Epithelial cell of prostate (primary cell): ENCODE measurements around the gene TCF15.

Experiments used
- DNase-seq: peaks from one replicate; pipeline ENCODE4 v3.0.0-alpha.2; 2011; ENCODE audit warnings: low read depth, low spot score
- H3K27ac ChIP-seq: fragments of 450-650 bp; 2 replicates; pipeline ENCODE4 v1.5.1; 2017; ENCODE audit warnings: mild to moderate bottlenecking

TCF15 gene

DNA sequence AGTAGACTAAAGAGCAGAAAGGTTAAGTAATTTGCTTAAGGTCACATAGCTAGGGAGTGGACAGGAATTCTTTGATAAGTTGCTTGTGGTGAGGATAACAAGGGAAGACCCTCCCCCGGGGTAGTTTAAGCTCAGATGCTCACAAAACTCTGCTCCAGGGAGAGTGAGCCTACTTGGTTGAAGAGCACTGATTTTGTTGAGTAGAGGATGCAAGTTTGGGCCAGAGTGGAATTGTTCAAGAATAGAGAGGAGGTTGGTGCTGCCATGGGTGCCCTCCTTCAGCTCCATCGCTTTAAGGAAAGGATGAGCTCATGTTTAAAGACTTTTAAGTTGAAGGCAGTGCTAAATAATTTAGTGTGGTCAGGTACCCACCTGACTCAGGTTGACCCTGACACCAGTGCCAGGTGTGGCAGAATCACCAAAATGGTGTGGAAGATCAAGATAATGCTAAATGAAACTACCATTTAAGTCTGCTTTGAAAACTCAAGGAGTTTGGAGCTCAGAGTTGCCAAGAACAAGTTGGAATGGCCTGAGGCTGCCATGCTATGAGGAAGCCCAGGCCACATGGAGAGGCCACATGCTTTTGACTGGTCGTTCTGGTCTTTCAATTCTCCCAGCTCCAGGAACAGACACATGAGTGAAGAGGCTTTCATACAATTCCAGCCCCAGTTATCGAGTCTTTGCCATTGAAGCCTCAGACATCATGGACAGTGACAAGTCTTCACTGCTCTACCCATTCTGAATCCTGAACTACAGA lies 8.0 kb upstream of the TCF15 start:
- H3K27ac ChIP-seq, result no peak overlapping the region
- no peak for DNase-seq

DNA sequence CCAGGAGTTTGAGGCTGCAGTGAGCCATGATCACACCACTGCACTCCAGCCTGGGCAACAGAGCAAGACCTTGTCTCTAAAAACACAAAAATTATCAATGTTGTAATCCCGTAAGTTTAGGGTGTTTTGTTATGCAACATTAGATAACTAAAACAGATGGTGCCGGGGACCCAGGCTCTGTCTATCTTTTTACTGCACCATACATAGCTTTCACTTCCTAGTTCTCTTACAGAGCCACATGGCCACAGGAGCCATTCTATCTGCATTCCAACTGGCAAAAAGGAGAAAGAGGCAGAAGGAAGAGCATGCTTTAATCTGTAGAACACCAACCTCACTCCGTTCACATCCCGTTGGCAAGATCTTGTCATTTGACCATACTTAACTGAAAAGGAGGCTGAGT lies 5.4 kb upstream of the TCF15 start:
- DNase-seq, result no peak
- H3K27ac ChIP-seq, result no peak overlapping the region

DNA sequence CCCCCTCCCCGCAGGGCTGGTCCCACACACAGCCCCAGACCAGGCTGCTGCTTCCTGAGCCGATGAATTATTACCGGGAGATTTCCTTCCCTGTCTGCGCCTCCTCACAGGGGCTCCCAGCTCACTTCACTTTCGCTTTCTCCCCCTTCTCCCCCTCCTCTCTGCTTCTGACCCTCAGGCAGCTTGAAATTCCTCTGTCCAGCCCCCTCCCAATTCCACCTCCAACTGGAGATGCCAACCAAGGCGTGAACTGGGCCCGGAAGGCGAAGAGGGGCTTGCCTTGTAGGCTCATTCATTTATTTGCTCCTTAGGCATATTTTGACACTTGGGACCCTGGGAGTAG lies 1.7 kb upstream of the TCF15 start:
- H3K27ac ChIP-seq, result no peak overlapping the region
- DNase-seq, result no peak

DNA sequence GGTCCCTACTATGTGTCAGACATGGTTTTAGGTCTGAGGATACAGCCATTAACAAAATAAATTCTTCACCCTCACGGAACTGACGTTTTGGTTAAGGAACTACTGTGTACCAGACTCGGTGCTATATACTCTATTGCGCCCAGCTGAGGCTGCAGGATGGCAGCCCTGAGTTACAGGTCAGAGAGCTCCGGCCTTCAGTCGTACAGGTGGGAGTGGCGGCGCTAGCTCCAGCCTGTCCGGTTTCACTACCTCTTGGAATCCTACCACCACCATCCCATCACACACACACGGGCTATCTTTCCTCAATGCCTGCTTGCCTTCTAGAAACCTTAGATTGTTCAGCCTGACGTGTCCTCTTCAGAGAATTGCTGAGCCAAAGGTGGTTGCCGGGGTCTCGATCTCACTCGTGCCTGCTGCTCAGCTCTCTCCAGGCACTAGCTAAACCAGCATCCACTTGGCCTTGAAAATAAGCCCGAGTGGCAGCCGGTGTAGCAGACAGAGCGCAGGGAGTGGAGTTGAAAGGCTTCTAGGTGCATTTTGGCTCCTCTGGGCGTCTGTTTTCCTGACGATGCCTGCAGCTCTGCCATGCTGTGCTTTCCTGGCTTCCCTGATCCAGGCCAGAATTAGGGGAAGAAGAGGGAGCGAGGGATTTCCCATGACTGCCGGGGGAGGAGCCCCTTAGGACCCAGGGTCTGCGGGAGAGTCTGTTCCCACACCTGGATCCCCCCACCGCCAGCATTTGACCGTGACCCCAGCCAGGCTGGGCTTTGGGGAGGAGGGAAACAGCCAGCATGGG lies 1.1 kb upstream of the TCF15 start:
- H3K27ac ChIP-seq, result no peak overlapping the region
- no peak for DNase-seq

DNA sequence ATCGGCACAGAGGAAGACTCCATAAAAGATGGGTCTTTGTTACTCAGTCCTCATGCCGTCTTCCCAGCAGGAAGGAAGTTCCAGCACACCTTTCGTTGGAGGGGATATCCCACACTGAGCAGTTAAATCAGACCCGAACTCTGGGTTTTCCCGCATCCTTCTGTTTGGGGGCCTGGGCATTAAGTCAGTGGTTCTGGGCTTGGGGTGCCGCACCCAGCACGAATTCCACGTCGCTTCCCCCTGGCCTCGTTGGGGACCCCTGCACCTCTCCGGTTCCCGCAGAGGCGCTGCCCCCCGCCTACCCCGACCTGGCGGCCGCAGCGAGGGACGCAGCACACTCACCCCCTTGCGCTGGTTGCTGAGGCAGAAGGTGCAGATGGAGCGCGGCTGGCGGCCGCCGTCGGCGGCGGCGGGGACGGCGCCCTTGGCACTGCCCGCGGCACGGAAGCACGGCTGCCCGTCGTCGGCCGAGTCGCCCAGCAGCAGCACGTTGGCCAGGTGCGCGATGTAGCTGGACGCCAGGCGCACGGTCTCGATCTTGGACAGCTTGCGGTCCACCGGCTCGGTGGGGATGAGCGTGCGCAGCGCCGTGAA lies 641 bp downstream of the TCF15 start:
- no peak overlapping the region for H3K27ac ChIP-seq
- DNase-seq, result no peak

DNA sequence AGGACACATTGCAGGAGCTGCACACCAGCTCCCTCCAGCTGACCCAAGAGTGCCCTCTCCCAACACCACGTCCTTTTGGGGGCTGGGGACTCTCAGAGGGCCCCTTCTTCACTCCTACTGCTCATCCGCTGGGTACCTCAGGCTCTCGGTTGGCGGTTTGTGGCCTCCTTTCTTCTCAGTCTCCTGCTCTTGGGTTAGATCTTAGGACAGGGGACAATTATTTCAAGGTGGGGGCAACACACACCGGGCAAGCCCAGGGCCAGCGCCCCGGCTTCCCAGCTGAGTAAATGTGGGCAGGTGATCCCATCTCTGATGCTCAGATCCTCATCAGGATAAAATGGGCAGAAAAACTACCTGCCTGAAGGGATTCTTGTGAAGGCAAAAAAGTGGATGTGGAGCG lies 1.1 kb downstream of the TCF15 start:
- no peak overlapping the region for H3K27ac ChIP-seq
- no peak for DNase-seq

DNA sequence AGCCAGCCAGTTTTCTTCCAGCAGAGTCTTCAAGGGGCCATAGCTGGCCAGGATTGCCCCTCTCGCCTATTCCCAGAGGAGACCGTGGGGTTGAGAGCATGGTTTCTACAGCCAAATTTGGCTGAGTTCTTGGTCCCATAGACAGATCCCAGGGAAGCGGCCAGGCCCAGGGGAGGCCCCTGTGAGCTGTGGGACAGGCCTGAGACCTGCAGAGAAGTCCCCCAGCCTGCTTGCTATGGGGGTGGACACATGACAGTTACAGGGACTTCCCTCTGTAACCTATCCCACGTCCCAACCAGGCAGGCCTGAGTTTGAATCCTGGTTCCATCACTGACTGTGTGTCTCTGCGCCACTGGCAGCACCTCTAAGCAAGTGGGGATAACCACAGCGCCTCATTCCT lies 2.6 kb downstream of the TCF15 start:
- no peak for DNase-seq
- H3K27ac ChIP-seq, result no peak overlapping the region

DNA sequence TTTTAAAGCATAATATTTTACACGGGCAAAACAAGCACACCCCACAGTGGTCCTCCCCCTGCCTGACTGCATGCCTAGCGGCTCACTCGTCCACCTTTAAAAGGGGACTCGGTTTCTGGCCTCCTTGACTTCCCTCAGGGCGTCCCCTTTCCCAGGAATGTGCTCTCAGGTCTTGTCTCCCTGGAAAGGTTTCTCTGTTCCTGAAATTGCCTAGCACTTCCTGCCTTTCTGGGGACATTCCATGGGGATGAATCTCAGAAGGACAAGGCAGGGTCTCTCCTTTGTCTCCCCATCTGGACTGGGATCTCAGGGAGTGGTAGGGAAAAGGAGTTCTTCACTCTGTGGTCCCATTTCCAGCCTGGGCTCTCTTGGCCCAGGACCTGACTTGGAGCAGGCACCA lies 4.9 kb downstream of the TCF15 start:
- H3K27ac ChIP-seq, result no peak overlapping the region
- DNase-seq, result no peak

DNA sequence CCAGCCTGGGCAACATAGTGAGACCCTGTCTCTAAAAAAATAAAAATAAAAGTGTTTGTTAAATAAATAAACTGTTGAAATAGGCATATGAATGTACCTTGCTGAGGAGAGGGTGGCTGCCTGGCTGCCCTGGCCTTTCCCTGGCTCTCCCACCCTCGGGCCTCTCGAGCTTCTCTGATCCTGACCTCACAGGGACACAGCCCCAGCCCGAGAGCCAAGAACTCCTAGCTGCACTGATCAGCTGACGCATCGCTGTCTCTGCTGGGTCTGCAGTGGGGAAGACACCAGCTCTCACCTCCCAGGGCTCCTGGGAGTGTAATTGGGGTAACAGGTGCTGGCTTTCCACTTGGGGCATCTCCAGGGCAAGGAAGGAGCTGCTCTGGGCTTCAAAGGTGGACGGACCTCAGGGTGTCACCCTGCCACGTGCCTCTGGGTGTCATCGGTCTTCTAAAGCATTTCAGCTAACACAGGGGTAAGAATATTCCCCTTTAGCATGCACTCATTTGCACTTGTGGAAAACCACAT lies 6.9 kb downstream of the TCF15 start:
- no peak for DNase-seq
- H3K27ac ChIP-seq, result no peak overlapping the region

DNA sequence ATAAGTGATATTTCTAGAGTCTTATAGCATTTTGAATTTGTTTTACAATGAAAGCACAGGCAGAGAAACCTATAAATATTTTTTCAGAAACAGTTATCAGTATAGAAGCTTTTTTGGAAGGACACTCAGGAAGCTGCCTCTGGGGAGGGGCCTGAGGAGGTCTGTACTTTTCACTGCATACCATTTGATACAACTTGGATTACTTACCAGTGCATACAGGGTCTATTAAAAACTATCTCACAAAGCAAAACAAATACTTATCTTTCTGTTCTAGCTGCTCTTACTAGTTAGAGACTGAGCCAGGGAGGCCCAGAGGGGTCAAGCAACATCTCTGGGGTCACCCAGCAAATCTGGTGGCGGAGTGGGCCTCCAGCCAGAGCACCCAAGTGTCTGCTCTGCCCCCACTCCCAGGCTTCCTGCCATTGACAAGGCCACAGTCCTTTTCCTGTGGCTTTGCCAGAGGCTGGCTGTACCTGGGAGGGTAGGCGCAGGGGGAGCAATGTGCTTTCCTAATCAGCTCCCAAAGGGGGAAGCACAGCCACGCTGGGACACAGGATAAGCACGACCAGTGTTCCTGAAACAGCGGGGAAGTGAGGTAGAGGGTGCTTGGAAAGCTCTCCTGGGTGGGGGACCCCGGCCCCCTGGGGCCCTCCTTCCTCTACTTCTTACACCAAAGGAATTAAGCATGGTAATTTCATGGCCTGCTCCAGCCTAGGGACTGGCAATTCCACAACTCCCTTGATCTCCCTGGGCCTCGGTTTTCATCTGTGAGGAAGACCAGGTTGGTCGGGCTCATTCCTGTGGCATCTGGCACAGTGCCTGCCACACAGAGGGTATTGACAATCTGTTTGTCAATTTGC lies 7.8 kb downstream of the TCF15 start:
- no peak overlapping the region for H3K27ac ChIP-seq
- no peak for DNase-seq

DNA sequence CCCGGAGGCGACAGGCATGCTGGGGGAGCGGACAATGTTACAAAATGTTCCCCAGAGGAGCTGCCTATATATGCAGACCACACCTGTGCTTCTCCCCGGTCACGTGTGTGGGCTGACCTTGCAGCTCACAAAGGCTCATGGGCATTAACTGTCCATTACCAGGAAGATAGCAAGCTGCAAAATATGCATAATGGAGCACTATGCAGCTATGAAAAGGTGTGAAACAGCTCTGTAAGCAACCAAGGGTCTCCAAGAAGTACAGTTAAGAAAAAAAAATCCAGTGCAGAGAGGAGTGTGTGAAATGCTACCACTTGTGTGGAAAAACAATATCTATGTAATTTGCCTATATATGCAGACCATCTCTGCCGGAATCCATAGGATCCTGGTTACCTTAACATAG lies 9.4 kb downstream of the TCF15 start:
- H3K27ac ChIP-seq, result no peak overlapping the region
- DNase-seq, result no peak

DNA sequence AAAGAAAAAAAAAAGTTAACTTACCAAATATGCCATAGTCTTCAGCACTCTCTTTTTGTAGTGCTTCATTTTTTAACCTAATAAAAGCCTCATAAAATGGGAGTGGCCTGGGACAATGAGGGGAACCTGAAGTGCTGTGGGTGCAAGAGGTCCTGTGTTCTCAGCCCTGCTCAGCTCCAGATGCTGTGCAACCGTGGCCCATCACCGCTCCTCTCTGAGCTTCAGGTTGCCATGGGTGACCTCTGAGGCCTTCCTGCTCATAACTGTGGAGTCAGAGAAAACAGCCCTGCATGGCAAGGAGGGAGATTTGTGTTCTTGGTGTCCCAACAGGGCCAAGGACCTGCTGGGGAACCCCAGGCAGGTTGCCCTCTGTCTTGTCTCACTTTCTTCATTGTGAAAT lies 10.0 kb downstream of the TCF15 start:
- no peak overlapping the region for H3K27ac ChIP-seq
- no peak for DNase-seq

DNA sequence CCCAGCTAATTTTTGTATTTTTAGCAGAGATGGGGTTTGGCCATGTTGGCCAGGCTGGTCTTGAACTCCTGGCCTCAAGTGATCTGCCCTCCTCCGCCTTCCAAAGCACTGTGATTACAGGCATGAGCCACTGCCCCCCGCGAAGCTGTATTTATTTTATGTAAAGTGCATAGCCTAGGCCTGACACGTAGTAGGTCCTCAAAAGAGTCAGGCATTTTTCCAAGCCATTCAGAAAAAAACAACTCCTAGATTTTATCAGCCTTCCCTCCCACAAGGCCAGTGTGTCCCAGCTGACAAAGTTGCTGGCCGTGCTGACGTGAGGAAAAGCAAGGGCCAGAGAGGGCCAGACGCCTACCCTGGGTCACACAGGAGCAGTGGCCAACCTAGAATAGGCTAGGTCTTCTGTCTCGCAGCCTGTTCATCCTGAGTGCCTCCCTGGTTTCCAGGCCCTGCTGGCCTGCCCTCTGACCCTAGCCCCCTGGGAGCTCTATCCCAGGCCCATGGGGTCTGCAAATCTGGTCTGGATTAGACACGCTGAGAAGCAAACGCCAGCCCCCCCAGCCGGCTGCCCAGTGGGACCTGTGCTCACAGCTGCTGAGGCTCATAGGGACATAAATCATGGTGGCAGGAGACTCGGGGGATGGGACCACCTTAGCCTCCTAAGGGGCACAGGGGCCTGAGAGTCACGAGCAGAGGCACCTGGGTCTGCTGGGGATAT lies 11.8 kb downstream of the TCF15 start:
- no peak for DNase-seq

DNA sequence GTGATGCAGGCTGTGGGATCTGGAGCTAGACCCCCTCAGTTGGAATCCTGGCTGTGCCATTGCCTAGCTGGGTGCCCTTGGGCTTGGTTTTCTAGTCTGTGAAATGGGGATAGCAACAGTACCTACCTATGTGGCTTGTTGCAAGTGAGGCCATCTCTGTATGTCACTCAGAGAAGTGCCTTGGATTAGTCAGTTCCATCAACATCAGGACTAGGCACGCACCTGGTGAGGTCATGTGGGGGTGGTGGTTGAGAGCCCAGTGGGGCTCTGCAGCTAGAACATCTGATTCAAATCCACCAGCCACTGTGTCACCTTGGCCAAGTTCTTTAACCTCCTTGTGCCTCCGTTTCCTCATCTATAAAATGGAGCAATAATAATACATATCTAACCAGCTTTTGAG lies 12.5 kb downstream of the TCF15 start:
- H3K27ac ChIP-seq, result no peak overlapping the region
- DNase-seq, result no peak

More for the DNA sequence above, 11.8 kb downstream of the TCF15 start:
- no peak overlapping the region for H3K27ac ChIP-seq

DNA sequence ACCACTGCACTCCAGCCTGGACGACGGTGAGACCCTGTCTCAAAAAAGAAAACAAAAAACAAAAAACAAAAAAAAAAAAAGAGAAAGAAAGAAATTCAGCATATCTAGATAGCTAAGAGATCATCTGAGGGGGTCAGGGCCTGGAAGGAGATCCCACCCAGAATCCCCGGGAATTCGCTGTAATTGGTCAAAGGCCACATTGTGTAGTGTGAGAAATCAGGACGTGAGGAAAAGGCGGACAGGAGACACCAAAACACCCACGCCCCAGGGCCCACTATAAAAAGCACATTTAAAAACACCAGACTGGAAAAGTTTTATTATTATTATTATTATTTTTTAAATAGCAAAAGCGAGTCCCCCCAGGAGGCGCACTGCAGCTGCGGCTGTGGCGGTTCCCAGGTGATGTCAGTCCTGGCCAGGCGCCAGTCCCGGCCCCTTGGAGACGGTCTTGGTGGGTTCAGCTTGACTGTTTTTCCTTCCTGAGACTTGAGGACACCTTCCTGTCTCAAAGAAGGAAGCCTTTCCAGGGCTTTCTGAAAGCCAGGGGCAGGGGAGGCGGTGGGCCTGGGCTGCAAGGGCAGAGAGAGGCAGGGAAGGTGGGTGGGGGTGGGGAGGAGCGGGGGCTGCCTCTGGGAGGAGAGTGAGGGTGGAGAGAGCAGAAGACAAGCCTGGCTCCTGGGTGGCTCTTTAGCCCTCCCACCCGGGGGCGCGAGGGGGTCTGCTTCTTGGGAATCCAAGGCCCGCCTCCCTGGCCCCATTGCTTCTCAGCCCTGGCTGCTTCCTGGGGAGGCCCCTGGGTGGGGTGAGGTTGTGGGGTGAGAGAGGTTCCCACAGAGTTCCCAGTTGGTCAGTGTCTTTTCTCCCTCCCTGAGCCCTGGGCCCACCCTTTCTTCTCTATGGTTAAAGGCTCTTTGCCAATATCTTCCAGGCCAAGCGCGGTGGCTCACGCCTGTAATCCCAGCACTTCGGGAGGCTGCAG lies 14.5 kb downstream of the TCF15 start:
- no peak for DNase-seq
- H3K27ac ChIP-seq, result no peak overlapping the region

DNA sequence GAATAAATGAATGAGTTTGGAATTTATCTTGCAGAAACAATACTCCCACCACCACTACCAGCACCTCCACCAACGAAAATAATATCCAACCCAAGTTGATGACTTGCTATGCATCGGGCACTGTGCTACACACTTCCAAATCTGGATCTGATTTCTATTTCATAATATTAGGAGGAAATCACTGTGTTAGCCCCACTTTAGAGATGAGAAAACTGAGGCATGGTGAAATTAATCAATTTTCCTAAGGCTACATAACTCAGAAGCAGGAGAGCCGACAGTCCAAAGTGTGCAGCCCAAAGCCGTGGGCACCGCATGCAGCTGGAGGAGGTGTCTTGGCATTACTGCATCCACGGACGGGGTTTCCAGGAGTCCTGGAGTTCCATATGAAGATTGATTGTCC lies 17.6 kb downstream of the TCF15 start:
- no peak overlapping the region for H3K27ac ChIP-seq
- no peak for DNase-seq

DNA sequence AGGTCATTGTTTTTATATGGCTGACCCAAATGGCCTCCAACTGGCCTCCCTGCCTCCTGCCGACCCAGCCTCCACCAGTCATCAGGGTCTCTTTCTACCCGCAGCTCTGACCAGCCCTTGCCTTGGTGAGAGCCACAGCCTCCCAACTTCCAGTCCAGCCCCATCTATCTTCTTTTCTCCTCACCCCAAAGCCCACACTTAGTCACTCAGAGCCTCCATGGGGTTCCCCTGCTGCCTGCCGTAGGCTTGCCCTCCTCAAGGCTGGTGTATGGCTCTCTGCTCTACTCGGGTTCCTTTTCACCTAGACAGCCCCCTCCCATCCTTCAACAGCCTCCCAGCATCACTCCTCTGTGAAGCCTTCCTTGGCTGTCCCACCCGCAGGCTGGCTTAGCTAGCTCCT lies 18.2 kb downstream of the TCF15 start:
- no peak for DNase-seq
- no peak overlapping the region for H3K27ac ChIP-seq

DNA sequence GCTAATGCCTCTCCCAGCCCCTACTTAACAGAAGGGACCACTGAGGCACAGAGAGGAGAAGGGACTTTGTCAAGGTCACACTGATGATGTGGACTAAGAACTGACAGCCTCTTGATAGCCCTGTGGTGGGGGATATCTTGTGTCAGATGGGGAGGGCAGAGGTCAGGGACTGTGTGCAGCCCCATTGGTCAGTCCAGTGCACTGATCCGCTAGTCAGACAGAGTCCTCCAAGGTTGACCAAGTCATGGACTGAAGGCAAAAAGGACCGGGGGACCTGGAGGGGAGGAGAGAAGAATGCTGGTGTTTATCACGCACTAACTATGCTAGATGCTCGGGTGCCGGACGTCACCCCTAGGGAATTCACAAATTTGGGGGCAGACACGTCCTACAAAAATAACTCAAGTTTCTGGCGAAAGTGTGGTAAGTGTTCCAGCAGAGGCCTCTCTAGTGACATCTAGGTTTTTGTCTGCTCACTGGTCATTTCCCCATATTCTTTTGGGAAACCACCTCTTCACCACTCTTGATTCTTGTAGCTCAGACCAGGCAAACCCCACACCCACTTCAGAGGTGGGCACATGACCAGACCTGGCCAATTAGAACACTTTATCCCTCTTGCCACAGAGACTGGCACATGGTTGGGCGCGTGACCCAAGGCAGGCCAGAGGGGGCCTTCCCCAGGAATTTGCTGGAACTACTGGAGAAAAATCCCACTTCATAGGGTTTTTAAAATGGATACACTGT lies 21.0 kb downstream of the TCF15 start:
- DNase-seq, result no peak
- no peak overlapping the region for H3K27ac ChIP-seq
